NOMO-1 (cell line): Measurements from ENCODE around the gene LPCAT3.

Experiments used
- DNase-seq, 2 experiments: peaks; one replicate each; lab custom pipeline; 2025; ENCODE audit not compliant: unreplicated experiment in 2 of 2; lab: John Stamatoyannopoulos, UW

The LPCAT3 gene

GRCh38 chr12:7004287-7004803 lies 13.9 kb downstream of the LPCAT3 start:
- DNase-seq: no peak

- DNase-seq: no peak
Measured at GRCh38 chr12:7001921-7002591, 16.2 kb downstream of the LPCAT3 start.

- DNase-seq: no peak
Measured at GRCh38 chr12:6998715-6999451, 19.4 kb downstream of the LPCAT3 start.

GRCh38 chr12:6996040-6996441 lies 22.2 kb downstream of the LPCAT3 start:
- peak; percentile 31 for DNase-seq

GRCh38 chr12:6987956-6988553 lies 30.2 kb downstream of the LPCAT3 start:
- no peak for DNase-seq

GRCh38 chr12:6982532-6982931 lies 35.7 kb downstream of the LPCAT3 start:
- DNase-seq: no peak

- DNase-seq: no peak
Measured at GRCh38 chr12:6981152-6982052, 36.9 kb downstream of the LPCAT3 start.

GRCh38 chr12:6980740-6981139 lies 37.5 kb downstream of the LPCAT3 start:
- no peak for DNase-seq

- DNase-seq: no peak
Measured at GRCh38 chr12:6980075-6980474, 38.2 kb downstream of the LPCAT3 start.

GRCh38 chr12:6979453-6979852 lies 38.8 kb downstream of the LPCAT3 start:
- DNase-seq: no peak

- no peak for DNase-seq
Measured at GRCh38 chr12:6979021-6979420, 39.3 kb downstream of the LPCAT3 start.

- no peak for DNase-seq
Measured at GRCh38 chr12:6978611-6979011, 39.7 kb downstream of the LPCAT3 start.

GRCh38 chr12:6978188-6978587 lies 40.1 kb downstream of the LPCAT3 start:
- no peak for DNase-seq

- DNase-seq: no peak
Measured at GRCh38 chr12:6977653-6978052, 40.6 kb downstream of the LPCAT3 start.

GRCh38 chr12:6975297-6976032 lies 42.8 kb downstream of the LPCAT3 start:
- no peak for DNase-seq

- no peak for DNase-seq
Measured at GRCh38 chr12:6974180-6974579, 44.1 kb downstream of the LPCAT3 start.

GRCh38 chr12:6970096-6970527 lies 48.2 kb downstream of the LPCAT3 start:
- DNase-seq: no peak

GRCh38 chr12:6968426-6968825 lies 49.9 kb downstream of the LPCAT3 start:
- no peak for DNase-seq

GRCh38 chr12:6967651-6968100 lies 50.6 kb downstream of the LPCAT3 start:
- DNase-seq: no peak

- DNase-seq: no peak
Measured at GRCh38 chr12:6966351-6966750, 51.9 kb downstream of the LPCAT3 start.
